GM23248 (cell line): ENCODE results near the gene PRH1.

Experiments used
- EZH2 ChIP-seq: fragments of 200-600 bp; sonication (generic); IDR thresholded peaks from 2 replicates; pipeline ENCODE4 v1.6.1; 2018; ENCODE audit warnings: antibody characterized with exemption, mild to moderate bottlenecking; ENCODE audit not compliant: insufficient read depth, poor library complexity, severe bottlenecking
- EZH2phosphoT487 ChIP-seq: fragments of 200-600 bp; sonication (generic); IDR thresholded peaks from 2 replicates; pipeline ENCODE4 v1.6.1; 2018; ENCODE audit warnings: antibody characterized with exemption, moderate library complexity, mild to moderate bottlenecking, low read depth; ENCODE audit not compliant: insufficient read depth

GRCh38 chr12:10900972-10901371 lies 16.9 kb upstream of the PRH1 start:
- TF ChIP-seq EZH2phosphoT487 (no peak), EZH2 (no peak)
